NT2/D1 (cell line): Measurements from ENCODE around the gene PCDHA1.

Experiments
- SUZ12 ChIP-seq: IDR thresholded peaks from 2 replicates; pipeline ENCODE4 v1.6.1; 2011; ENCODE audit not compliant: insufficient read length, insufficient read depth; ENCODE audit errors: extremely low read depth
- ZNF274 ChIP-seq: IDR thresholded peaks from 2 replicates; pipeline ENCODE4 v1.6.1; 2011; ENCODE audit warnings: mild to moderate bottlenecking, low read depth, low read length

- TF ChIP-seq ZNF274 (no peak), SUZ12 (no peak)
Measured at GRCh38 chr5:140925806-140926442, 140.0 kb downstream of the PCDHA1 start, which contains the start of gene PCDHAC1.
